GM12892 (cell line): ENCODE results near the gene NXF3.

Experiments used
- POLR2A ChIP-seq: IDR thresholded peaks from 2 replicates; pipeline ENCODE4 v1.6.1; 2011; ENCODE audit warnings: low read depth, low read length, control low read depth
- POLR2AphosphoS5 ChIP-seq: IDR thresholded peaks from 2 replicates; pipeline ENCODE4 v1.6.1; 2011; ENCODE audit warnings: low read depth, low read length, control low read depth

DNA sequence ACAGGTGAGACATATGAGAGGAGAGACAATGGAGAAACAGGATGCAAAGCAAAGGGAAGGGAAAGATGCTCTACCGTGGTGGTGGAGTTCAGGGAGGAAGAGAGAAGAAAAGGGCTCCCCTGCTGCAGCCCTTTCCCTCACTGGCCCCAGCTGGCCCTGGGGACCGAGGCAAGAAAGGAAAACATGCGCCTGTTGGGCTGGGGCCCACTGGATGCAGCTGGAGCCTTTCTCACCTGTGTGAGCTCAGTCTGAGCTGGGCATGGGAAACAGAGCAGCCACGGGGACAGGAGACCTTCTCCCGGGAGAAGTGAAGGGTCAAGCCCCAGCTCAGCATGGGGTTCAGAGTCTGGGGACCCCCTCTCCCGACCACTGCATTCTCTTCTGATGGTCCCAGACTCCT lies 11.9 kb downstream of the NXF3 start:
- TF ChIP-seq POLR2AphosphoS5: no peak
- TF ChIP-seq POLR2A: no peak
